SH-SY5Y (cell line): ENCODE results near the gene TTC33.

Experiments used
- GATA2 ChIP-seq: IDR thresholded peaks from 2 replicates; pipeline ENCODE4 v1.6.1; 2011; ENCODE audit warnings: mild to moderate bottlenecking, low read depth, low read length
- GATA3 ChIP-seq: IDR thresholded peaks from 2 replicates; pipeline ENCODE4 v1.6.1; 2011; ENCODE audit warnings: low read depth, mild to moderate bottlenecking, low read length, moderate library complexity

- TF ChIP-seq GATA2: no peak
- TF ChIP-seq GATA3: no peak
These were observed 106.2 kb downstream of the TTC33 start for GRCh38 chr5:40649463-40650030.
